GM12874 (cell line): Measurements from ENCODE around the gene NDUFA3.

Experiments used
- CTCF ChIP-seq: IDR thresholded peaks from 2 replicates; pipeline ENCODE4 v1.5.1; 2011; ENCODE audit warnings: low read depth, mild to moderate bottlenecking, control low read depth, low read length, moderate library complexity; ENCODE audit not compliant: insufficient read depth

The NDUFA3 gene

GRCh38 chr19:54128796-54129616, 26.4 kb downstream of the NDUFA3 start:
- no peak for TF ChIP-seq CTCF

GRCh38 chr19:54129617-54129996, 27.0 kb downstream of the NDUFA3 start:
- no peak for TF ChIP-seq CTCF

- TF ChIP-seq CTCF, result no peak
Measured at GRCh38 chr19:54133312-54133956, 30.8 kb downstream of the NDUFA3 start.

GRCh38 chr19:54133957-54134590, 31.4 kb downstream of the NDUFA3 start:
- TF ChIP-seq CTCF, result no peak

GRCh38 chr19:54136086-54136863, 33.6 kb downstream of the NDUFA3 start:
- no peak for TF ChIP-seq CTCF

GRCh38 chr19:54136864-54137698, 34.4 kb downstream of the NDUFA3 start:
- TF ChIP-seq CTCF, result no peak
